RPMI7951 (cell line): ENCODE results near the gene MYZAP. TPM values are rescaled to one million over a fixed set of nuclear protein-coding genes. Genes with fewer than 3 reads are reported as not detected.

Experiments
- DNase-seq: peaks from one replicate; pipeline ENCODE4 v3.0.0-alpha.2; 2012; ENCODE audit warnings: low read depth
- total RNA-seq: library from RNA; depleted of rRNA; stranded (reverse); fragments of >200 nt; shearing (Covaris generic); gene quantifications from 2 replicates; pipeline ENCODE4 v1.2.3, GENCODE V29; 2014

Gene MYZAP
- total RNA-seq, 1 experiment from 2014 or later: 0.24 TPM

DNA sequence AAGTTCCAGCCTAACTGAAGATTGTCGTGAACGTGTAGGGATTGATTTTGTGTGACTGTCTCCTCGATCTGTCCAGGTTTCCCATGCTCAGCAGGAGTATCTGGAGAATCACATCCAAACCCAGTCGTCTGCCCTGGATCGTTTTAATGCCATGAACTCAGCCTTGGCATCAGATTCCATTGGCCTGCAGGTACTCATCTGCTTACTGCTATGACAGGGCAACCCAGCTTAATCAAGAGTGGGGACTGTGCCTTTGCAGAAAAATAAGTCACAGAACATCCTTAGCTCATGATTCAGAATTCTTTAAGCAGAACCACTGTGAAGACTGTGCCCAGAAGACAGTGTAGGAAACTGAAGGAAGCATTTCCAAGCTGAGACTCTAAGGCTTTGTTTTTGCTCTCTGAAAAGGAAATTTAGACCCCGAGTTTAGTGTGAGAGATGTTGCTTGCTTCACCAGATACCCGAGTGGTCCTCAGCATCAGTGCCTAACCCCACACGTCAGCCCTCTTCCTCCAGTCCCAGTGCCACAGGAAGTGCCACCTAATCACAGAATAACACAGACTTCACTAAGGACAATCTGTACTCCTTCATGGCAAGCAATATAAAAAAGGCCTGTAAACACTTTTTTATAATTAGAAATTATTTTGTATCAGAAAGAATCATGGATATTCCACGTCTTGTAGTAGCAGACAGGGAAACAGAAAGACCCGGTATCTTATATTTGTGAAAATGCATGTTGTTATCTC, 34.2 kb downstream of the MYZAP start:
- no peak for DNase-seq

DNA sequence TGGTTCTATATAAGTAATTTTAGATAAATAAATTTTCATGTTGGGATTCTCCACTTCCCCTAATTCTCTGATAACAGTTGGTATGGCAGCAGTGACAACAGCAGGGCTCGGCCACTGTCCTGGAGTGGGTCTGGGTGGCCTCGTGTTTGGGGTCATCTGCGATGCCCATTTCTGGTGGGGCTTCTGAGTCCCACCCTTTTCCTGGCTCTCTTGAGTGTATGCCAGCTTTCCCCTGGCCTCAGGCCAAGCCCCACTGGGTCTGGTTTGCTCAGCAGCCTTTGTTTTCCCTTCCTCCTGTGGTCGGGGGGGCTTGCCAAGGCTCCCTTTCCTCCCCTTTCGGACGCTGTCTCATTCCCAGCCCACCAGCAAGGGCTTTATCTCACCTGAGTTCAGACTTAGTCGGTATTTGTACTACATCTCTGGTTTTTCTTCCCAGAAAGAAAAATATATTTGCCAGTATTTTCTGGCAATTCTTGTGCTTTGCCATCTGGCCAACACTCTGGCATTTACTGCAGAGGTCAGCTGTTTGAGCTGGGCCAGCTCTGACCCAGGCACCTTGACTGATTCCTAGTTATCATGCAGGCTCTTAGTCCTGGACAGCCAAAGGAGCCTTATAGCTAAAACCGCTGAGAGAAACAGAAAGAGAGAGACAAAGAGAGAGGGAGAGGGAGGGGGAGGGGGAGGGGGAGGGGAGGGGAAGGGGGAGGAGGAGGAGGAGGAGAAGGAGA, 35.2 kb downstream of the MYZAP start:
- DNase-seq: no peak

DNA sequence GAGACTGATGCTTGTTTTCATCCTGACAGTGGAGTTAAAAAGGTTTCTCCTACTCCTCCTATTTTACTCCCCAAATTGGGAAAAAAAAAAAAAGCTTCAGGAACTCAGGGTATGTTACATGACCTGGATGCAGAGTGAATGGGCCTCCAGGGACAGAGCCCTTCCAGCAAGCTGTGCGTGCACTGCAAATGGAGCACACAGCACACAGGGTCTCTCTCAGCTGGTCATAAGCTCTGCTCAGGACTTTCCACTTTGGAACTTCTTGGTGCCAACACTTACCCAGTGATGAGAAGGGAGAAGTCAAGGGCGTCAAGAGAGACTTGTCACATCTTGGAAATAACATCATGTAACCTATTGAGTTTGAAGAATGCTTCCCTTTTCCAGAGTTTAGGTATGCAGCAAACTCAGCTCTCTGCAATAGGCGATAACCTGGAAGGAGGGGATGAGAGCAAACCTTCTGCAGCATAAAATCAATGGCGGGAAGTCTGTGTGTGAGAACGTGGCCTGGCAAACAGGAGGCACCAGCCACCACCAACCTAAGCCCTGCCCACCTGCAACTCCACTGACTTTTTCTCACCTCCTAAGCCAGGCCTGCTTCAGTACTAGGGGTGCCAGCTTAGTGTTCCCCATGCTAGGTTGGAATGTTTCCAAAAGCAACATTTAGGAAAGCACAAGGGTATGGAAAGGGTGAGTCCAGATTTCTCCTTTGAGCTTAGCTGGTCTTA, 39.8 kb downstream of the MYZAP start:
- no peak for DNase-seq

DNA sequence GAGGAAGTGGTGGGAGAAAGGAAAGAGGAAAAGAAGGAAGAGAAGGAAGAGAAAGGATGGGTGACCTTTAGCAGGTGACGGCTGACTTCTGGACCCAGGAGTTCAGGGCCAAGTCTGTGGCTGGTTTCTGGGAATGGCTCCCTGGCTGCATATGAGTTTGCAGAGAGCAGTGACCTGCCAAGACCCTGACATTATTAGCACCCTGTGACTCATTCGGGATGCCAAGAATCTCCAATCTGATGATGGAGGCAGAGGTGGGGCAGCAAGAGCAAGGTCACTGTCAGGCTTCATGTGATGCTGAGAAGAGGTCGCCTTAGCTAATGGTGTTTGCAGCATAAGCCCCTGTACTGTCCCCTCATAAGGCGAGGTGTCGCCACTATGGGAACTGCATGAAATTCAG, 42.6 kb downstream of the MYZAP start:
- DNase-seq: no peak

DNA sequence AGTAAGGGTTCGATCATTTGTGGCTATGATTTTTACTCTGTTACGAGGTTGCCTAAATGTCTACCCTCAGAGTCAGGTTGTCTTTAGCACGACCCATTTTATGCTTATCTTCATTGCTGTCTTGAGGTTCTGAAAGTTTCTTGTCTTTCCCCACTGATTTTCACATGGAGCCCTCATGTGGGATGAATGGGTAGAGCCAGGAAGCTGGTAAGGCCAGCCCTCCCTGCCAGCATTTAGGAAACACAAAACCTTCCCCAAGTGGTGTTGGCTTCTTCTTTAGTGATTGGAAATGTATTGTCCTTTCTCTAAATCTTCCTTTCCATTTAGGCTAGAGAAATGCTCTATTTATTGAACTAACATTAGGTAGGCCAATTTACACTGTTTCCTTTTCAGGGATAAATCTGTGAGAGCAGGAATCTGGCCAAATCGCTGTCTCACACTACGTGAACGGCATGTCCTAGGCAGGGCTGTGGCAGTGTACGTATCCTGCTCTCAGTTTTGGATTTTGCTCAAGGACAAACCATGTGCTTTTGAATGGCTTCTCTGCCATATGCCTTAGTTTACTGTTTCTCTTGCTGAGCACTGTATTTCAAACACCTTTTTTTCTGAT, 43.7 kb downstream of the MYZAP start:
- DNase-seq: no peak

DNA sequence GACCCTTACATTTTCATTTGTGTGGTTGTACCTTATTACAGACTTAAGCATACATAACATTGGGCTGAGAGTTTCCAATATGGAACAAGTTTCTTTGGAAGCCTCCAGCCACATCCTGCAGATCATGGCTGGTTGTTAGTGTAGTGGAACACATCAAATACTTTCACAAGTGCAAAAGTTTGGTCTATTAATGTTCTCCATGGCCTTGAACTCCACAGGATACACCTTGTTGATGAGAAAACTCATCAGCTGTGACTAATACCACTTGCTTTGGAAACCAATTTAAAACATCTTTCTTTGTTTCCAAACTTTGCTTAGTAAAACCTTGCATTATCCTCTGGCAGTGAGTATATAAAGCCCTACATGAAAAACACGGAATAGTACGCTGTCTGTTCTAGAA, 46.1 kb downstream of the MYZAP start:
- DNase-seq: no peak

DNA sequence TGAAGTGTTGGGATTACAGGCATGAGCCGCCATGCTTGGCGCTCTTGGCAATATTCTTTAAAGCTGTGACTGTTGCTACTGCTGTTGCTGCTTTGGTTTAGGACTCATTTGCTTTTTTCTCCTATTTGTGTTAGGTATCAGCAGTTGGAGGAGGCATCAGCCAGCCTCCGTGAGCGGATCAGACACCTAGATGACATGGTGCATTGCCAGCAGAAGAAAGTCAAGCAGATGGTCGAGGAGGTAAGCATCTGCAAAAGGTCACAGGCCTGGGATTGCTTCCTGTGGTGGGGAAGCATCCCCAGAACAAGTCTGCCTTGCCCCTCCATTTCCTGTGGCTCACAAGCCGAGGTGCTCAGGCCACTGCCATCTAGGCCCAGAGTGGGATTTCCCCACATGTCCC, 47.6 kb downstream of the MYZAP start:
- DNase-seq: no peak

DNA sequence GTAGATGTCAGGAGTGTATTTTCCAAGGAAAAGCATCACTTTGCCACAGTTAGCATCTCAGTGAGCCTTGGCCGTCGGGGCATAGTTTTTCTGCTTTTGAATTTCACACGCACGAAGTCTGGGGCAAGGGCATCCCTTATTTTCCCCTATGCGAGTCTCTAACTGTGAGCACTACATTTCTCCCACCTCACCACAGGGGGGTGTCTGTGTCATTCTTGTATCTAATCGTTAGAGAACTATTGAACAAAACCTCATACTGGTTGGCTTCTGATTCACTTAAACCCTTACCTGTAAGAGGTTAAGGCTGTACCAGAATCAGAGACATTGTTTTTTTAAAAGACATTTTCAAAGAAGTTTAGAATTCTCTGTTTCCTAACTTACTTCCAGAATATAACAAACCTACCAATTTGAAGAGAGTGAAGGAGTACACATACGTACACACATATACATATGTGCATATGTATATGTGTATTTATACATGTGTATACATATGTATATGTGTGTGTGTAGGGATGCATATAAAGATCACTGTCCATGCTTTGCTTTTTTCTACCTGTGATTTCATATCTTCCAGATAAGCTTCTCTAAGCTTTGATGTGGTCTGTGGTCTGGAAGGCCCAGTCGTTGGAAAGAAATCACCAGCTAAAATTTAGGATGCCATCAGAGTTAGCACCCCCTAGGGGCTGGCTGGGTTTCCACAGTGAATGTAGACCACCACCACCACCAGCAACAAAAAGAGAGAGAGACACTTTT, 49.4 kb downstream of the MYZAP start:
- peak; percentile 45 for DNase-seq

DNA sequence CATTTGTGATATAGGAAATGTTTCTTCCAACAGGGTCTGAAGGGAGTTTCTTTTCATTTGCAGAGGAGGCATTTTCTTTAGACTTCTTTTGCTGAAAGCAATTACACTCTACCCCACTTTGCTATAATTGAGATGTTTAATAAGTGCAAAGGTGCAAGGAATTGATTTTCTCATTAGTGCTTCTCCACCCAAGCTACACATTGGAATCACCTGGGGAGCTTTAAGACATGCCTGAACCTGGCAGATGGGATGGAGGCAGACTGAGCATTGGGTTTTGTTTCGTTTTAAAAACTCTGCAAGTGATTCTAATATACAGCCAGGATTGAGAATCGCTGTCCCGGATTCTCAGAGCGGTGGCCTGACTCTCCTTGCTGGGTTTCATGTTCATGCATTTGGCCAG, 52.1 kb downstream of the MYZAP start:
- no peak for DNase-seq

DNA sequence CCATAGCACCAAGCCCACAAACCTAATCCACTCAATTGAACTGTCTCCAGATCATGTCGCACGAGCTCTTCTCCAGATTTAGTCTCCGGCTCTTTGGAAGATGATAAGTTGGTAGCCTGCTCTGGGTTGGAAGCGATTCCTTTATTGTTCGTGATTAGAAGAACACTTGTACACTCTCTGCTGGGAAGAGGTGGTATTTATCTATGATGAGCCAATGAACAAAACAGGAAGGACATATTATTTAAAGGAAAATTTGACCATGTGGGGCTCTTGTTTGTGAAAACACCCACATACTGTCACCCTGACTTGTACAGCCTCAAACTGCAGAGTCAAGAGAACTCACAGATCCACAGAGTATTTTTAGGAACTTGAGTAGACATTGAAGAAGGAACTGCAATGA, 54.4 kb downstream of the MYZAP start:
- no peak for DNase-seq

DNA sequence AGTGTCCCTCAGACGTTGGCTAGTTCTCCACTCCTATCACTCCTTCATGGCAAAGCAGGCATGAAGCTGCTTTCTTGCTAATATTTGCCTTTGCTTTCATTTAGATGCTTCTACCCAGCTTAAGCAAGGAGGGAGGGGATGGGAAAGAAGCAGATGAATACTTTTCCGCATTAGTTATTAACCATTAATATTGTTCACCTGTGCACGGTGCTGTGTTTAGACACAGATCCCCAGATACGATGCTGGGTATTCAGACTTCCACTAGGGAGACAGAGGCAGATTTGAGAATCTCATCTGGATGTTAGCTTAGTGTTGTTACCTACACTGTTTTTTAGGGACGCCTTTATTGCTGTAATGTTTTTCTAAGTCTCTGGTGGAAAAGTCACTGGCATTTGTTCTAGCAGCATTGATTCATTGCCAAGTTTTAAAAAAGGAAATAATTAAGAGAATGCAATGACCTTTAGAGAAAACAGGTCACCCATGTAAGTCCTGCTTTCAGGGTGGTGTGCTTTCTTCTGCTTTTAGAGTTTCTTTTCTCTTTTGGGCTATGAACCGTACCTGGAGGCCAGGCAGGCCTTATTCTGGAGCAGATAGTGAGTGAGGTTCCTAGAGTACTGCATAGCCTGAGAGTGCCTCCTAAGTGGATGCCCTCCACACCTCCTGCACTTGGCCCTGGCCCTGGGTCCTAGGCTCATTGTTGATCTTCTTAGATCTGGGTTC, 55.5 kb downstream of the MYZAP start:
- DNase-seq: no peak

DNA sequence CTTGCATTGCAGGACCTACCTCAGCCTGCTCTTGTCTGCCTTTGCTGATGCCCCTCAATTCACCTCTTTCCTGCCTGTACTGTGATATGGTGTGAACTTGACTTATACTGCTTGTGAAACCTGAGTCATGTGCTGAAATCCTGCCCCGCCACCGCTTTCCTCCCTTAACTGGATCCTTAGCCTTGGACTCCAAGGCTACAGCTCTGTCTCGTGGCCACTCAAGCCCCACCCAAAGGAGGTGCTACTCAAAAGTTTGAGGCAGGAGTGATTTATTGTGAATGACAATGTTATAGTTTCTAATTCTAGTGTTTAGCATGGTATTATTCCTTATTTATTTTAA, 56.1 kb downstream of the MYZAP start:
- peak; percentile 50 for DNase-seq

DNA sequence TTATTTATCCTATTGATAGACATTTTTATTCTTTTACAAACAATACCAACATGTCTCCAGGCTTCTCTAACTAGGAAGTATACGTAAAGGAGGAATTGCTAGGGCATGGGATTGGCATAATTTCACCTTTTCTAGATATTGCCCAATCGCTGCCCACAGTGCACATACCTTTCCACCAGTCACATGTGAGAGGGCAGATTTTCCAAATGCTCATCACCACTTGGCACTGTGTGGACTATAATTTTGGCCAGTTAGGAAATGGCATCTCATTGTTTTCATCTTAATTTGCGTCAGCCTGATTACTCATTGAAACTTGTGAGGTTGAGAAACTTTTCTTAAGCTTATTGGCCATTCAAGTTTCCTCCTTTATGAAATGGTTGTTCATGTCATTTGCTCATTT, 57.4 kb downstream of the MYZAP start:
- peak; percentile 24 for DNase-seq

DNA sequence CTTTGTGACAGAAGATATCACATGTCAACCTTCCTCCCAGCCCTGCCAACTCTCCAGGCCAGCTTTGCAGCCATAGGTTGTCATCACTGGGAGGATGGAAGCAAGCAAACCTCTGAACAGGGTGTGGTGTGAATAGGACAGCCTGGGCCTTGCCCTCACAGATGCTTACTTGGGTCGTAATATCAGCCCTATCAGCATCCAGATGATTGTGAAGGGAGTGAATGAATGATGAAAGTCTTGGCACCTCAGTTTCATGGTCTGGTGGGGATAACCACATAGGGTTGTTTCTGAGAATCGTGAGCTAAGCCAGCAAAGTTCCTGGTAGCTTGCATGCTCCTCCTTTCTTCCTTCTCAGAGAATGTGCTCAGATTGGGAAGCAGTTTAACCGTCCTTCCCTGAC, 59.7 kb downstream of the MYZAP start:
- no peak for DNase-seq

DNA sequence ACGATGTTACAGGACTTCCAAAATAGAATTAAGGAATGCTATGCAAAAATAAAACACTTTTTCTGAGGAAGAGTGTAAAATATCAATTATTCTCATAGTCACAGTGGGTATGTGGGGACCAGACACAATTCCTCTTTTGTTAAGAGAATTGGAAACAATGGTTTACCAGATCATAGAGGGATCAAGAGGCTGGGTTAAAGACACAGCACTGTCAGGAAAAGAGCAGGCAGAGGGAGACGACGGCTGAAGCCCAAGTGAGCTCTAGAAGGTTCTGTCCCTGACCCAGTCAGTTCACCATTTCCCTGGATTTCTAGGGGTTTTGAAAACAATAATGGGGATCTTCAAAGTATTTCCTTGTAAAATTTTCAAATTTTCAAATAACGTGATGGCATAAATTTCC, 60.8 kb downstream of the MYZAP start:
- no peak for DNase-seq

DNA sequence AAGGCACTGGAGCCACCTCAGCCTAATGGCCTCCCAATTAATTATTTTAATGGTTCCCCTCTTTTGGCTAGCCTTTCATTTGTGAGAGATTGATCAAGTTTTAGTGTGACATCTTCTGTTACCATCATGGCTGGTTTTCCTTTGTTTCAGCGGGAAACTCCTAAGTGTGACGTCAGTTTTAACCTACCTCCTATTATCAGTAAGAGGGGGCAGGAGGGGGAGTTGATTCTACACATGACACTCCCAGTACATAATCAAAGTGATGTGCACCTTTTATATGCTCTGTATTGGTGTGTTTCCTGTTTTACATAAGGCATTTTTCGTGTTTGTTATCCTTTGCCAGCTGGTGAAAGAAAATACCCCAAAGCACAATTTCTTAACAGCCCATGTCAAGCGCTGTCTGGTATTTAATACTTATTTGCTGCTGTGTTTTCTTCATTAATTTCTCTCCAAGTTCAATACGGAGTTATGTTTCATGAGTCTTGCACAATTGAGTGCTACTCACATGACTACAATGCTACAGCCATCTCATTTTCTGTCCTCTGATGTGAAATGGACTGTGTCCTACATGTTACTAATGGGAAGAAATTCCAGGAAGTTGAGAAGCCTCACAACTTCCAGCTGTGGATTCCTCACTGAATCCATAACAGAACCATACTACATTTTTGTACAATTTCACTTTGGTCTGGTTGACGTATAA, 62.6 kb downstream of the MYZAP start:
- peak; percentile 11 for DNase-seq

DNA sequence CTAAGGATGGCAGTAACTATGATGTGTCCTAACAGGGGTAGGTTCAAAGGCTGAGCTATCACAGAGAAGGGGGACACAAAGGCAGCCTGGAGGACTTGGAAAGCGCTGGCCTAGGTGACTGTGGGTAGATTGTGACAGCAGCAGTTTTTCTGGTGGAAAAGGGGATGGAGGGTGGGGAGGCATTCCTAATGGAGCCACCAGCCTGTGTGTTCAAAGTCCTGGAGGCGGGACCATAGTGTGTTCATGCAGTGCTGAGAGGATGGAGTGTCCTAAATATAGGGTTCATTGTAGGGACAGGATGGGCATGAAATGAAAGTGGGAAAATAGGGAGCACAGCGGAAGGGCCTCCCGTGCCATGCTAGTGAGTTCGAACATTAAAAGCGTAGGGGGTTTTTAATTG, 63.3 kb downstream of the MYZAP start:
- DNase-seq: no peak

DNA sequence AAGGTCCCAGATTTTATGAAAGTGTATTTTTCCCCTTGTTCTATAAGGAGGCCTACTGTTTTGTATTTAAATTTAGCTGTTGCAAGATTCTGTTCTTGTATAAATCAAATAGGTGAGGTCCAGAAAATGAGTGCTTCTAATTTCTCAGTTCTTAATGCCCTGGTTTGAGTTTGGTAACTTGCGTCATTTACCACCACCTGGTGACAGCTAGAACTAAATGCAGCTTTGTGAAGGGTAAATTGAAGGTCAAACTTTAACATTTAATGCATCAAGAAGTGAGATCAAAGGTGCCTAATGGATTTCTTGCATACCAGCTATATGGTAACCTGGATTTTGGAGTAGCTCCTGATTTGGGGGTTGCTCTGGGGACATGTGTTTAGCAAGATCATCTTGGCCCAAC, 64.1 kb downstream of the MYZAP start:
- DNase-seq: no peak

DNA sequence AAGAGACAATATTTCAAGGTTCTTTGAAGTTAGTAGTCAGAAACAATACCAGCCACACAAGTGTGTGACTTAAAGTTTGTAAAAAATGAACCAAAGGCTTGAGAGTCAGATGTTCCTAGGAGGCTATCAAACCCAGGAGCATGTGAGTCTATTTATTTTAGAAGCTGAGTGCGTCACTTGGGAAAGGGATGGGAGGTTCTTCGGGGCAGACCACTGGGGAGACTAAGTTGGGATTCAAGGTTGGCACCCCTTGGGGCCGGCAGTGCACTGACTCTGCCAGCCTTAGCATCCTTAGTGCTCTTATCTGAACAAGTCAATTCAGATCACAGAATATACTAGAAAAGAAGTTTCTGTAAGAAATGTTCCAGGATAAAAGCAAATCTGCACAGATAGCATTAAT, 64.7 kb downstream of the MYZAP start:
- DNase-seq: no peak

DNA sequence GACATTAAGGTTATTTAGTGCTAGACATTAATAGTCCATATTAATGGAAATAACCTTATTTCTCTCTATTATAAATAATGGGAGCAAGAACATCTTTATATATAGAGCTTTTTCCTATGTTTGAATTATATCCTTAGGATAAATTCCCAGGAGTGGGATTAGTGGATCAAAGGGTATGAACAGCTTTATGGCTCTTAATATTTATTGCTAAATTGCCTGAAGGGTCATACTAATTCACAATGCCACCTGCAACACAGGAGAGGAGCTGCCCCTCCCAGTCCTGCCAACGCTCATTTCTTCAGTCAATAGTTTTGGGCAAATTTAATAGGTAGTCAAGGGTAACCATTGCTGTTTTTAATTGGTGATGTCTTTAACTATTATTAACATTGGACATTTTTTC, 65.9 kb downstream of the MYZAP start:
- DNase-seq: no peak
